ENCODE data around the gene RSL24D1. TPM values are rescaled to one million over a fixed set of nuclear protein-coding genes. Genes with fewer than 3 reads are reported as not detected.

RSL24D1 gene
- total RNA-seq, 1 experiment from 2014 or later: 149 TPM

GRCh38 chr15:55241891-55242290 is 45.1 kb upstream of the RSL24D1 start:
- RAD21 ChIA-PET (ENCODE audit: low non-redundant PET in 1 of 2, low total read pairs in 2 of 2, uncharacterized antibody in 2 of 2, unreplicated experiment in 2 of 2): no interaction called here

More at GRCh38 chr15:55241891-55242290, 45.1 kb upstream of the RSL24D1 start:
- H2AFZ ChIP-seq (ENCODE audit: low read depth, low read length, poor library complexity, severe bottlenecking): no peak overlapping the region
- H3K4me3 ChIP-seq (replicated peaks in 1 of 2; ENCODE audit: low read depth in 1 of 2, low read length in 2 of 2): no peak overlapping the region
- no peak overlapping the region for H3K9ac ChIP-seq (ENCODE audit: low read length)
- no peaks in the 10 kb centered on the region for H3K27me3 ChIP-seq (ENCODE audit: insufficient read depth, low read length)
- no peaks in the 10 kb centered on the region for H4K20me1 ChIP-seq (ENCODE audit: insufficient read depth)
- H3K36me3 ChIP-seq (ENCODE audit: control insufficient read depth in 1 of 2, insufficient read depth in 2 of 2, low read length in 2 of 2): no peaks in the 10 kb centered on the region
- H3K9me2 ChIP-seq (ENCODE audit: insufficient read depth): no peaks in the 10 kb centered on the region
- no peaks in the 10 kb centered on the region; a peak in 1 of 4 replicates for H3K9me3 ChIP-seq (ENCODE audit: control insufficient read depth in 1 of 2, insufficient read depth in 1 of 2, low read depth in 1 of 2, low read length in 2 of 2)
- no peak overlapping the region for H3K27ac ChIP-seq (ENCODE audit: low read depth, low read length)
- H3K4me2 ChIP-seq (ENCODE audit: low read length): no peak overlapping the region
- no TSS peak for BruUV-seq (replicated peaks)
- no peaks in the 10 kb centered on the region for H3K4me1 ChIP-seq (ENCODE audit: control insufficient read depth in 1 of 2, insufficient read depth in 2 of 2, low read length in 2 of 2)
- ChIA-PET CTCF (no interaction called here), POLR2A (no interaction called here)
- intact Hi-C loops (cut with micrococcal nuclease): no loop called here
- TF ChIP-seq CTCF (IDR thresholded peaks at IDR 0.05 in 2 of 3, conservative IDR thresholded peaks at IDR 0.05 in 1 of 3; ENCODE audit: borderline replicate concordance in 1 of 3, insufficient read depth in 1 of 3, low read depth in 2 of 3, low read length in 2 of 3) (no peak), SIN3A (IDR thresholded peaks at IDR 0.05; ENCODE audit: low read depth) (no peak), EZH2 (IDR thresholded peaks at IDR 0.05) (no peak), POLR2A (IDR thresholded peaks at IDR 0.05; ENCODE audit: borderline replicate concordance, extremely low read depth, insufficient read depth, insufficient read length) (no peak), JUND (IDR thresholded peaks at IDR 0.05) (no peak), ATF3 (IDR thresholded peaks at IDR 0.05) (no peak)
- ATAC-seq (no peak), DNase-seq (ENCODE audit: low read depth, low spot score) (no peak)
- no peaks in the 10 kb centered on the region for H3K79me2 ChIP-seq (ENCODE audit: insufficient read depth, low read length)
